H1 (cell line): ENCODE measurements around the gene ATG7. TPM values are rescaled to one million over a fixed set of nuclear protein-coding genes. Genes with fewer than 3 reads are reported as not detected.

Source experiments
- CTCF ChIA-PET: fragments of 300-600 bp; sonication (Branson Sonifier 250); formaldehyde crosslinking; loops from one replicate; lab custom pipeline; 2021; ENCODE audit not compliant: partially characterized antibody; lab: Charles Lee
- POLR2A ChIA-PET: fragments of 300-600 bp; sonication (Branson Sonifier 250); formaldehyde crosslinking; loops from one replicate; lab custom pipeline; 2021; ENCODE audit warnings: inconsistent platforms; ENCODE audit not compliant: partially characterized antibody; lab: Charles Lee
- DNase-seq, 2 experiments: peaks; one replicate each; pipeline versions ENCODE4 v3.0.0 to v3.0.0-alpha.2; 2010 to 2022; ENCODE audit warnings: low spot score in 2 of 2, low read depth in 1 of 2, mixed read lengths in 1 of 2
- FAIRE-seq: peaks from 2 replicates; lab custom pipeline; 2011; peaks lifted over from hg19 to GRCh38; lab: Jason Lieb, UNC
- H2AFZ ChIP-seq: 2 replicates; pipeline ENCODE4 v1.8.1; 2012; ENCODE audit warnings: low read length, inconsistent platforms
- H2AK5ac ChIP-seq: 2 replicates; pipeline ENCODE4 v1.6.1; 2013; ENCODE audit warnings: low read depth, low read length
- H2BK120ac ChIP-seq: replicated peaks from 2 replicates; pipeline ENCODE3; 2013; ENCODE audit warnings: low read depth, low read length, inconsistent platforms
- H2BK12ac ChIP-seq: 2 replicates; pipeline ENCODE4 v1.6.1; 2013; ENCODE audit warnings: low read depth, low read length
- H2BK15ac ChIP-seq: 2 replicates; pipeline ENCODE4 v1.6.1; 2013; ENCODE audit warnings: low read length
- H2BK20ac ChIP-seq: 2 replicates; pipeline ENCODE4 v1.6.1; 2013; ENCODE audit warnings: low read length
- H2BK5ac ChIP-seq: 2 replicates; pipeline ENCODE4 v1.6.1; 2013; ENCODE audit warnings: low read depth, low read length
- H3K14ac ChIP-seq: 2 replicates; pipeline ENCODE4 v1.6.1; 2013; ENCODE audit warnings: inconsistent platforms; ENCODE audit not compliant: insufficient read length
- H3K18ac ChIP-seq: 2 replicates; pipeline ENCODE4 v1.6.1; 2013; ENCODE audit warnings: low read length; ENCODE audit errors: extremely low read depth
- H3K23ac ChIP-seq: 2 replicates; pipeline ENCODE4 v1.6.1; 2013; ENCODE audit warnings: inconsistent platforms; ENCODE audit not compliant: insufficient read length
- H3K23me2 ChIP-seq: 2 replicates; pipeline ENCODE4 v1.6.1; 2013; ENCODE audit warnings: low read depth, low read length
- H3K27ac ChIP-seq: 2 replicates; pipeline ENCODE4 v1.6.1; 2011; ENCODE audit warnings: low read depth, low read length, inconsistent platforms
- H3K27me3 ChIP-seq, 4 experiments: replicated peaks in 1 of 4; 1 replicate in 1 of 4; 2 replicates in 3 of 4; pipeline versions ENCODE4 v1.6.1 to v1.8.1; 2011 to 2013; ENCODE audit warnings: low read length in 3 of 4, mild to moderate bottlenecking in 3 of 4, inconsistent platforms in 2 of 4, mixed read lengths in 2 of 4, moderate library complexity in 1 of 4; ENCODE audit not compliant: control insufficient read depth in 3 of 4, insufficient read depth in 3 of 4; ENCODE audit errors: extremely low read depth in 1 of 4
- H3K36me3 ChIP-seq, 4 experiments: 2 replicates each; pipeline versions ENCODE4 v1.6.1 to v1.8.1; 2011 to 2013; ENCODE audit warnings: mild to moderate bottlenecking in 4 of 4, low read length in 3 of 4, moderate library complexity in 2 of 4, control low read depth in 1 of 4, inconsistent platforms in 1 of 4; ENCODE audit not compliant: insufficient read depth in 4 of 4, control insufficient read depth in 2 of 4
- H3K4ac ChIP-seq: replicated peaks from 2 replicates; pipeline ENCODE3; 2013; ENCODE audit warnings: low read length, low read depth, mixed read lengths, inconsistent platforms; ENCODE audit not compliant: insufficient read length
- H3K4me1 ChIP-seq, 4 experiments: replicated peaks in 1 of 4; 1 replicate in 1 of 4; 2 replicates in 3 of 4; pipeline versions ENCODE4 v1.6.1 to v1.8.1; 2011 to 2013; ENCODE audit warnings: low read length in 3 of 4, inconsistent platforms in 2 of 4, mixed read lengths in 1 of 4; ENCODE audit not compliant: insufficient read depth in 4 of 4, control insufficient read depth in 3 of 4
- H3K4me2 ChIP-seq, 2 experiments: 2 replicates each; pipeline versions ENCODE4 v1.6.1 to v1.8.1; 2011 to 2013; ENCODE audit warnings: low read depth in 2 of 2, low read length in 2 of 2, control low read depth in 1 of 2, inconsistent platforms in 1 of 2, mild to moderate bottlenecking in 1 of 2; ENCODE audit not compliant: insufficient read depth in 1 of 2
- H3K4me3 ChIP-seq, 4 experiments: fragments of 200-600, 300-600 bp in 1 of 4; sonication (generic), shearing (Covaris generic), sonication (Bioruptor Twin) in 1 of 4; 2 replicates each; pipeline versions ENCODE4 v1.5.1 to v1.8.1; 2011 to 2016; ENCODE audit warnings: low read length in 4 of 4, low read depth in 3 of 4, control low read depth in 2 of 4, inconsistent platforms in 2 of 4, mild to moderate bottlenecking in 2 of 4, mixed read lengths in 1 of 4, moderate library complexity in 1 of 4; ENCODE audit not compliant: insufficient read depth in 2 of 4; ENCODE audit errors: extremely low read depth in 1 of 4
- H3K56ac ChIP-seq: replicated peaks from 2 replicates; pipeline ENCODE3; 2013; ENCODE audit warnings: low read depth, mild to moderate bottlenecking, mixed read lengths, low read length, inconsistent platforms; ENCODE audit not compliant: insufficient read length
- H3K79me1 ChIP-seq: 2 replicates; pipeline ENCODE4 v1.6.1; 2013; ENCODE audit warnings: low read depth, low read length, control low read depth
- H3K79me2 ChIP-seq, 2 experiments: 2 replicates each; pipeline versions ENCODE4 v1.6.1 to v1.8.1; 2012 to 2013; ENCODE audit warnings: low read length in 2 of 2, mild to moderate bottlenecking in 2 of 2, inconsistent platforms in 1 of 2; ENCODE audit not compliant: insufficient read depth in 2 of 2, control insufficient read depth in 1 of 2
- H3K9ac ChIP-seq, 4 experiments: replicated peaks in 1 of 4; 1 replicate in 1 of 4; 2 replicates in 3 of 4; pipeline versions ENCODE4 v1.6.1 to v1.8.1; 2011 to 2013; ENCODE audit warnings: low read depth in 3 of 4, low read length in 3 of 4, control low read depth in 2 of 4, mild to moderate bottlenecking in 2 of 4, moderate library complexity in 2 of 4, inconsistent platforms in 1 of 4; ENCODE audit errors: extremely low read depth in 1 of 4
- H3K9me3 ChIP-seq, 2 experiments: 2 replicates each; pipeline versions ENCODE4 v1.6.1 to v1.8.1; 2012 to 2013; ENCODE audit warnings: mild to moderate bottlenecking in 2 of 2, moderate library complexity in 2 of 2, control low read depth in 1 of 2, inconsistent platforms in 1 of 2, low read depth in 1 of 2, low read length in 1 of 2, mixed read lengths in 1 of 2; ENCODE audit not compliant: insufficient read depth in 2 of 2
- H4K20me1 ChIP-seq, 2 experiments: replicated peaks in 1 of 2; 2 replicates each; pipeline versions ENCODE3 to v1.8.1; 2011 to 2013; ENCODE audit warnings: inconsistent platforms in 2 of 2, low read length in 2 of 2, mild to moderate bottlenecking in 1 of 2; ENCODE audit not compliant: insufficient read depth in 2 of 2, control insufficient read depth in 1 of 2
- H4K5ac ChIP-seq: 2 replicates; pipeline ENCODE4 v1.6.1; 2013; ENCODE audit warnings: low read length, low read depth, mixed read lengths, inconsistent platforms; ENCODE audit not compliant: insufficient read length
- H4K8ac ChIP-seq: 2 replicates; pipeline ENCODE4 v1.8.0; 2013; ENCODE audit warnings: mild to moderate bottlenecking, moderate library complexity, low read length, inconsistent platforms; ENCODE audit not compliant: insufficient read depth; ENCODE audit errors: extremely low read depth
- H4K91ac ChIP-seq: replicated peaks from 2 replicates; pipeline ENCODE3; 2013; ENCODE audit warnings: low read length, mixed read lengths, inconsistent platforms; ENCODE audit not compliant: insufficient read length
- HDAC6 ChIP-seq: IDR thresholded peaks from one replicate; pipeline ENCODE4 v1.7.1; 2012; ENCODE audit warnings: low read depth, mild to moderate bottlenecking, inconsistent platforms, low read length, moderate library complexity
- POLR2AphosphoS5 ChIP-seq: IDR thresholded peaks from 2 replicates; pipeline ENCODE4 v1.6.1; 2011; ENCODE audit warnings: low read depth, low read length
- SAP30 ChIP-seq: fragments of 300-600 bp; sonication (generic); IDR thresholded peaks from 2 replicates; pipeline ENCODE4 v1.7.1; 2012; ENCODE audit warnings: low read length, moderate library complexity, mild to moderate bottlenecking, inconsistent platforms; ENCODE audit not compliant: insufficient read depth, insufficient replicate concordance
- TAF1 ChIP-seq: IDR thresholded peaks from 2 replicates; pipeline ENCODE4 v1.6.1; 2011; ENCODE audit warnings: mild to moderate bottlenecking, low read depth, low read length
- ZNF274 ChIP-seq: IDR thresholded peaks from 2 replicates; pipeline ENCODE4 v1.7.0; 2012; ENCODE audit warnings: low read length, borderline replicate concordance; ENCODE audit errors: extremely low read depth
- WGBS, 2 experiments: shearing (Covaris generic) in 1 of 2; methylation state at CpG; one replicate each; pipeline versions ENCODE4 v1.1.6 to v1.1.7; 2013 to 2015; ENCODE audit warnings: low lambda C conversion rate in 2 of 2, mixed read lengths in 2 of 2, inconsistent platforms in 1 of 2, low coverage in 1 of 2, missing lambda C conversion rate in 1 of 2; ENCODE audit not compliant: insufficient replicate concordance in 2 of 2, insufficient coverage in 1 of 2, insufficient read length in 1 of 2; ENCODE audit errors: extremely low coverage in 1 of 2, missing lambda C conversion rate in 1 of 2; 5-methylcytosine and 5-hydroxymethylcytosine counted together
- polyA plus RNA-seq, 7 experiments: library from polyadenylated mRNA; depleted of rRNA in 3 of 7; stranded (reverse) in 5 of 7; unstranded in 2 of 7; fragments of >200 nt in 5 of 7; fragments of 200-250 nt in 2 of 7; gene quantifications; 1 replicate in 5 of 7; 2 replicates in 1 of 7; 4 replicates in 1 of 7; pipeline versions ENCODE4 v1.2.1 to v1.2.3, GENCODE V29; 2011 to 2013; ENCODE audit warnings: missing spikeins in 2 of 7, mixed read lengths in 2 of 7
- total RNA-seq: library from RNA; stranded (reverse); fragmentation: NEBNext Ultra II Directional; extraction: Animal tissue kit (Norgen Biotek cat#: 25700); gene quantifications from 2 replicates; pipeline ENCODE4 v1.2.1, GENCODE V29; 2021
- TF ChIP-seq, protein P1 (sequence below): IDR thresholded peaks from 2 replicates; pipeline ENCODE4 v1.6.1; 2012; ENCODE audit warnings: low read length, inconsistent platforms
- TF ChIP-seq, protein P2 (sequence below): IDR thresholded peaks from 2 replicates; pipeline ENCODE4 v1.6.1; 2011; ENCODE audit warnings: low read length, improper control_type of control experiment
- TF ChIP-seq, protein P3 (sequence below): IDR thresholded peaks from 2 replicates; pipeline ENCODE4 v1.6.1; 2012; ENCODE audit warnings: inconsistent platforms
- TF ChIP-seq, protein P4 (sequence below), 3 experiments: IDR thresholded peaks; 1 replicate in 2 of 3; 2 replicates in 1 of 3; pipeline versions ENCODE4 v1.5.1 to v1.6.1; 2011; ENCODE audit warnings: low read length in 3 of 3, mild to moderate bottlenecking in 3 of 3, inconsistent platforms in 2 of 3, low read depth in 1 of 3, moderate library complexity in 1 of 3; ENCODE audit not compliant: insufficient read depth in 1 of 3; ENCODE audit errors: control extremely low read depth in 1 of 3

ATG7 gene
- total and polyA plus RNA-seq, 2 of the 8 experiments (the other 6 are each of a cell fraction or from before 2014, with no cell fraction given), result 15.0 to 19.1 TPM

DNA sequence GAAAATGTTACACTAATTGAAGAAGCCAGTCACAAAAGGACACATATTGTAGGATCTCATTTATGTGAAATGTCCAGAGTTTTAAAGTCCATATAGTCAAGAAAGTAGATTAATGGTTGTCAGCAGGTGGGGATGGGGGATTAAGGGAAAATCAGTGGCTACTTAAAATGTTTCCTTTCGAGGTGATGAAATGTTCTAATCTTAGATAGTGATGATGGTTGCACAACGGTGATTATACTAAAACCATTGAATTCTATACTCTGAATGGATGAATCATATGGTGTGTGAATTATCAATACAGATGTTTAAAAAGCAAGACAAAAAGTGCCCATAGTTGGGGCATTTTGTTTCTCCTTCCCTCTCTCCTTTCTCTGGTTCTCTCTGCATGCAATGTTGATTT lies 164.6 kb downstream of the ATG7 start:
- DNase-seq, result no peak
- FAIRE-seq, result no peak
- no peak overlapping the region for H3K18ac ChIP-seq
- CTCF ChIA-PET, result no interaction called here
- H2BK20ac ChIP-seq, result no peak overlapping the region
- POLR2A ChIA-PET, result no interaction called here
- H3K23ac ChIP-seq, result no peak overlapping the region
- no peak overlapping the region for H2BK120ac ChIP-seq
- no peak overlapping the region for H2BK5ac ChIP-seq
- H2BK15ac ChIP-seq, result no peak overlapping the region
- no peak overlapping the region for H4K91ac ChIP-seq
- H3K4me3 ChIP-seq, result no peak overlapping the region
- no peaks in the 10 kb centered on the region for H3K4me1 ChIP-seq
- no peak overlapping the region for H3K14ac ChIP-seq
- H3K4ac ChIP-seq, result no peak overlapping the region
- H3K56ac ChIP-seq, result no peak overlapping the region
- no peak overlapping the region for H4K5ac ChIP-seq
- no peaks in the 10 kb centered on the region for H3K79me2 ChIP-seq
- H3K9me3 ChIP-seq, result no peaks in the 10 kb centered on the region
- H4K8ac ChIP-seq, result no peak overlapping the region
- WGBS, 2 experiments, result 75% methylated on average over 2 of the region's 2 CpGs; no CpG with 5 or more reads in 1 of the 2 experiments
- H4K20me1 ChIP-seq, result no peaks in the 10 kb centered on the region
- no peak overlapping the region for H3K9ac ChIP-seq
- H2BK12ac ChIP-seq, result no peak overlapping the region
- H3K27me3 ChIP-seq, result no peaks in the 10 kb centered on the region
- no peaks in the 10 kb centered on the region for H3K36me3 ChIP-seq
- no peak overlapping the region for H2AFZ ChIP-seq
- no peak overlapping the region for H2AK5ac ChIP-seq
- no peak overlapping the region for H3K27ac ChIP-seq
- H3K4me2 ChIP-seq, result no peak overlapping the region
- H3K79me1 ChIP-seq, result no peaks in the 10 kb centered on the region
- no peaks in the 10 kb centered on the region for H3K23me2 ChIP-seq
- no peak for TF ChIP-seq POLR2AphosphoS5
- TF ChIP-seq HDAC6, result no peak
- no peak for TF ChIP-seq TAF1
- TF ChIP-seq, protein P1, sequence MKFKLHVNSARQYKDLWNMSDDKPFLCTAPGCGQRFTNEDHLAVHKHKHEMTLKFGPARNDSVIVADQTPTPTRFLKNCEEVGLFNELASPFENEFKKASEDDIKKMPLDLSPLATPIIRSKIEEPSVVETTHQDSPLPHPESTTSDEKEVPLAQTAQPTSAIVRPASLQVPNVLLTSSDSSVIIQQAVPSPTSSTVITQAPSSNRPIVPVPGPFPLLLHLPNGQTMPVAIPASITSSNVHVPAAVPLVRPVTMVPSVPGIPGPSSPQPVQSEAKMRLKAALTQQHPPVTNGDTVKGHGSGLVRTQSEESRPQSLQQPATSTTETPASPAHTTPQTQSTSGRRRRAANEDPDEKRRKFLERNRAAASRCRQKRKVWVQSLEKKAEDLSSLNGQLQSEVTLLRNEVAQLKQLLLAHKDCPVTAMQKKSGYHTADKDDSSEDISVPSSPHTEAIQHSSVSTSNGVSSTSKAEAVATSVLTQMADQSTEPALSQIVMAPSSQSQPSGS, result no peak
- TF ChIP-seq, protein P2, sequence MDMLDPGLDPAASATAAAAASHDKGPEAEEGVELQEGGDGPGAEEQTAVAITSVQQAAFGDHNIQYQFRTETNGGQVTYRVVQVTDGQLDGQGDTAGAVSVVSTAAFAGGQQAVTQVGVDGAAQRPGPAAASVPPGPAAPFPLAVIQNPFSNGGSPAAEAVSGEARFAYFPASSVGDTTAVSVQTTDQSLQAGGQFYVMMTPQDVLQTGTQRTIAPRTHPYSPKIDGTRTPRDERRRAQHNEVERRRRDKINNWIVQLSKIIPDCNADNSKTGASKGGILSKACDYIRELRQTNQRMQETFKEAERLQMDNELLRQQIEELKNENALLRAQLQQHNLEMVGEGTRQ, result no peak
- TF ChIP-seq SAP30, result no peak
- no peak for TF ChIP-seq ZNF274
- TF ChIP-seq, protein P3, sequence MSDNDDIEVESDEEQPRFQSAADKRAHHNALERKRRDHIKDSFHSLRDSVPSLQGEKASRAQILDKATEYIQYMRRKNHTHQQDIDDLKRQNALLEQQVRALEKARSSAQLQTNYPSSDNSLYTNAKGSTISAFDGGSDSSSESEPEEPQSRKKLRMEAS, result no peak
- TF ChIP-seq, protein P4, sequence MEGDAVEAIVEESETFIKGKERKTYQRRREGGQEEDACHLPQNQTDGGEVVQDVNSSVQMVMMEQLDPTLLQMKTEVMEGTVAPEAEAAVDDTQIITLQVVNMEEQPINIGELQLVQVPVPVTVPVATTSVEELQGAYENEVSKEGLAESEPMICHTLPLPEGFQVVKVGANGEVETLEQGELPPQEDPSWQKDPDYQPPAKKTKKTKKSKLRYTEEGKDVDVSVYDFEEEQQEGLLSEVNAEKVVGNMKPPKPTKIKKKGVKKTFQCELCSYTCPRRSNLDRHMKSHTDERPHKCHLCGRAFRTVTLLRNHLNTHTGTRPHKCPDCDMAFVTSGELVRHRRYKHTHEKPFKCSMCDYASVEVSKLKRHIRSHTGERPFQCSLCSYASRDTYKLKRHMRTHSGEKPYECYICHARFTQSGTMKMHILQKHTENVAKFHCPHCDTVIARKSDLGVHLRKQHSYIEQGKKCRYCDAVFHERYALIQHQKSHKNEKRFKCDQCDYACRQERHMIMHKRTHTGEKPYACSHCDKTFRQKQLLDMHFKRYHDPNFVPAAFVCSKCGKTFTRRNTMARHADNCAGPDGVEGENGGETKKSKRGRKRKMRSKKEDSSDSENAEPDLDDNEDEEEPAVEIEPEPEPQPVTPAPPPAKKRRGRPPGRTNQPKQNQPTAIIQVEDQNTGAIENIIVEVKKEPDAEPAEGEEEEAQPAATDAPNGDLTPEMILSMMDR (IDR thresholded peaks at IDR 0.05; ENCODE audit: control extremely low read depth in 1 of 3, insufficient read depth in 1 of 3, low read depth in 1 of 3, low read length in 3 of 3), result no peak
